ENCODE measurements around the gene ERAS. TPM values are rescaled to one million over a fixed set of nuclear protein-coding genes. Genes with fewer than 3 reads are reported as not detected.
"Not testable (repeated sequence)": the region's sequence is repeated elsewhere in the genome, so short reads cannot be mapped to it uniquely, and the experiment has no call there.

Gene ERAS
- total RNA-seq, 1 donor from 2014 or later = not detected

- no peak for DNase-seq (ENCODE audit: low spot score)
Observed at GRCh38 chrX:48831136-48831908, 5.0 kb downstream of the ERAS start.

DNA sequence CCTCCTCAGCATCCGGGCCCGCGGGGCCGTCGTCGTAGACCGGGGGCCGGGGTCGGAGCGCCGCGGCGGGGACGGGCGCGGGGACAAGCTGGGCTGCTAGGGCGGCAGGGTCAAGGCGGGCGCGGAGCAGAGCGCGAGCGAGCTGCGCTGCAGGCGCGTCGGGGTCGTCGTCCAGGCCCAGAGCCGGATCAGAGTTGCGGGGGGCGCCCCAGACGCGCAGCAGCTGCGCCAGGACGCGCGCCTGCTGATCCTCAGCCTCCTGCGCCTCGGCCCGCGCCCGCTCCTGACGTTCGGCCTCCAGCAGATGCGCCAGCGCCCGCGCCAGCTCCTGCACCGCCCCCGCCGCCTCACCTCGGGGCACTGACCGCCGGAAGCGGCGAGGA lies 5.6 kb downstream of the ERAS start:
- no peak for DNase-seq (ENCODE audit: low spot score)

GRCh38 chrX:48833542-48834138 lies 7.3 kb downstream of the ERAS start:
- no peak for DNase-seq (ENCODE audit: low spot score)

DNA sequence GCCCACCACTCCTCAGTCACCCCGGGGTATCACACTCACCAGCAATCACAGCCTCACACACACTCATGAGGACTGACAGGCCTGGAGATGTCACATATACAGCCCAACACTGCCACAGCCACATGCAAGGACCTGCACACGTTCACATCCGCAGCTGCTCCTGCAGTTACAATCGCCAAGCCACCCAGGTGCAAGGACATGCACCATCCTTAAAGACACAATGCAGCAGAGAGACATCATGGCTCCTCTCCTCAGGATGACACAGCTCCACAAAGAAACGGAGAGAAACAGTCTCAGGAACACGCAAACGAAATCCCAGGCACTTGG lies 8.0 kb downstream of the ERAS start:
- no peak for DNase-seq (ENCODE audit: low spot score)

DNA sequence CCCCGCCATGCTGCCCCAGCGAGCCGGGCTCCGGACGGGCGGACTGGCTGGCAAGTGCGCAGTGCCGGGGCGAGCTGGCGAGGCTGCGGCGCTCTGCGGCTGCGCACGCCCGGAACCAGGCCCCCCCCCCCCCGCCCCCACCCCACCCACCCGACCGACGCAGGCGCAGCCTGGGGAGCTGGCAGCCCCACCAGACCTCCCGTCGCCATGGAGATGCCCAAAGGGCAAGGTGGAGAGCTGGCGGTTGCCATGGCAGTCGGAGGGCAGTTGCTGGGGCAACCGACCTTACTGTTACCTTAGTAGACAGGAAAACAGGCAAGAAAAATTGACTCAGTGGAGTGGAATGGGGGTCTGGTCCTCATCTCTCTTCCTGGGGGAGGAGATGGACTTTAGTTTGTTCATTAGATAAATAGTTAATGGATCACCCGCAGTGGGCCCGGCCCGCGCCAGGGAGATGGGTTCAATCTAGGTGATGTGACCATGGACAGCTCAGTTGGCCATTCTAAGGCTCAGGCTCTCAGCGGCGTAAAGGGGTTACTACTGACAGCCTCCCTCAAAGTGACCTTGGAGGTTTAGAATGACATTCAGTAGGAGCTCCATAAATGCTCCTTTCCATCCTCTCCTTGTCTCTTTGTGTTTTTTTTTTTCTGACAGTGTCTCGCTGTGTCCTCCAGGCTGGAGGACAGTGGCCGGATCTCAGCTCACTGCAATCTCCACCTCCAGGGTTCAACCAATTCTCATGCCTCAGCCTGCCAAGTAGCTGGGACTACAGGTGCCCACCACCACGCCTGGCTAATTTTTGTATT lies 9.4 kb downstream of the ERAS start, which contains the start of gene PCSK1N:
Gene PCSK1N, minus strand, starts transcription at position 87 of the 806 bp plus-strand sequence. Its CDS starts 78 bp downstream, at position 9.
- DNase-seq (ENCODE audit: low spot score) = no peak

- DNase-seq (ENCODE audit: low spot score) = no peak
Observed at GRCh38 chrX:48839686-48840085, 13.4 kb downstream of the ERAS start.

DNA sequence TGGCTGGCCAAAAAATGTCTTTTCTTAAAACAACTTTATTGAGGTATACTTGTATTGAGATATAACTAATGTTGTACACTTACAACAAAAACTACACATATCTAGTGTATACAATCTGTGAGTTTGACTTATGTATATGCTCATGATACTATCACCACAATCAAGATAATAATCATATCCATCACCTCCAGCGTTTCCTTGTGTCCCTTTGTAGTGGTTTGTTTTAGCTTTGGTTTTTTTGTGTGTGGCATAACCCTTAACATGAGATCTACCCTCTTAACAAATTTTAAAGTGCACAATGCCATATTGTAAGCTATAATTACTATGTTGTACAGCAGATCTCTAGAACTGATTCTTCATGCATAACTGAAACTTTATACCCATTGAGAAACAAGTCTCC lies 22.5 kb downstream of the ERAS start:
- DNase-seq (ENCODE audit: low spot score) = no peak

GRCh38 chrX:48852857-48853256 lies 26.5 kb downstream of the ERAS start:
- no peak for DNase-seq (ENCODE audit: low spot score)

- DNase-seq (ENCODE audit: low spot score) = not testable (repeated sequence)
Observed at GRCh38 chrX:48853494-48853893, 27.2 kb downstream of the ERAS start.

DNA sequence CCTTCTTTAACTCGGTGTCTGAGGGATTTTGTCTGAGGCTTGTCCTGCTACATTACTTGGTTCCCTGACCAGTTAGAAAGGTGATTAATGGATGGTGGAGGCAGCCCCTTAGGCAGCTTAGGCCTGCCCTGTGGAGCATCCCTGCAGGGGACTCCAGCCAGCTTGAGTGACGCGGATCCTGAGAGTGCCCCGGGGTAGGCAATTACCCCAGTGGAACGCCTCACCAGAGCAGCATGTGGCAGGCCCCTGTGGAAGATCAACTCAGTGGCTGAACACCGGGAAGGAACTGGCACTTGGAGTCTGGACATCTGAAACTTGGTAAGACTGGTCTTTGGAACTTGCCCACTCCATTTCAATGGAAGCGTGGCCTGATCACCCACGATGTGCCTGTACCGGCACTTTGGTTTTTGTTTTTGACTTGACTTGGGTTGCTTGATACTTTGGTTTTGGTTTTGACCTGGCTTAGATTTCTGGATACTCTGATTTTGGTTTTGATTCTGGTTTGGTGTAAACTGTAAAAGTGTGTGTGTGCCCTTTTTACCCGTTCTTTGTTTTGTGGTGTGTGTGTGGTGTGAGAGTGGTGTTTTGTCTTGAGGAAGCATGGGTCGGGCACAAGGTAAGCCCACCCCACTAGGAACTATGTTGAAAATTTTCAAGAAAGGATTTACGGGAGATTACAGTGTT lies 27.9 kb downstream of the ERAS start:
- not testable (repeated sequence) for DNase-seq (ENCODE audit: low spot score)

DNA sequence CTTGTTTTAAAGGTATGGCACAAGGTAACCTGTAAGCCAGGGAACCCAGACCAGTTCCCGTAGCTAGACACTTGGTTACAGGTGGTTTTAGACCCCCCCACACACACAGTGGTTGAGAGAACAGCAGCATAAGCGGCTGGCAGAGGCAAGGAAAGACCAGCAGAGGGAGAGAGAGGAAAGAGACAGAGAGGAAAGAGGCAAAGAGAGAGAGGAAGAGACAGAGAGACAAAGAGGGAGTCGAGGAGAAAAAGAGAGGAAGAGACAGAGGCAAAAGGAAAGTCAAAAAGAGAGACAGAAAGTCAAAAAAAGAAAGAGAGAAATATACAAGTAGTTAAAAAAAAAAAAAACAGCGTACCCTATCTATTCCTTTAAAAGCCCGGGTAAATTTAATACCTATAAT lies 28.6 kb downstream of the ERAS start:
- DNase-seq (ENCODE audit: low spot score) = no peak

DNA sequence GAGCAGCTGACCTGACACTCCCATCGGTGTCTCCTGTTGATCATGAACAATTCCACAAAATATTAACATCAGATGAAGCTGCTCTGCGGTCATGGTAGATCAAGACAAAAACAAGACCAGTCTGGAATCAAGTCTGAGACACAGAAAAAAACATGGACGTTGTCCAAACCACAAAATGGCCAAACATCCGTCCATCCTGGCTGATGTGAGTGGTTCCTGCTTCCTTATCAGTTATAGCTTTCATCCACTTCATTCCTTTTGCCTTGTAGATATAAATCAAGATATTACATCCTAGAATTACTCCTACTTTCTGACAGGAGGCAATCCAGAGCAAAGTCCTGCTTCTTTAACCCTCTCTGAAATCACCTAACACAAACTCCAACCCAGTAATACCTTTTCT lies 37.9 kb downstream of the ERAS start:
- no peak for DNase-seq (ENCODE audit: low spot score)

DNA sequence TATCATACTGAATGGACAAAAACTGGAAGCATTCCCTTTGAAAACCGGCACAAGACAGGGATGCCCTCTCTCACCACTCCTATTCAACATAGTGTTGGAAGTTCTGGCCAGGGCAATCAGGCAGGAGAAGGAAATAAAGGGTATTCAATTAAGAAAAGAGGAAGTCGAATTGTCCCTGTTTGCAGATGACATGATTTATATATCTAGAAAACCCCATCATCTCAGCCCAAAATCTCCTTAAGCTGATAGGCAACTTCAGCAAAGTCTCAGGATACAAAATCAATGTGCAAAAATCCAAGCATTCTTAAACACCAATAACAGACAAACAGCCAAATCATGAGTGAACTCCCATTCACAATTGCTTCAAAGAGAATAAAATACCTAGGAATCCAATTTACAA lies 45.7 kb downstream of the ERAS start:
- not testable (repeated sequence) for DNase-seq (ENCODE audit: low spot score)

DNA sequence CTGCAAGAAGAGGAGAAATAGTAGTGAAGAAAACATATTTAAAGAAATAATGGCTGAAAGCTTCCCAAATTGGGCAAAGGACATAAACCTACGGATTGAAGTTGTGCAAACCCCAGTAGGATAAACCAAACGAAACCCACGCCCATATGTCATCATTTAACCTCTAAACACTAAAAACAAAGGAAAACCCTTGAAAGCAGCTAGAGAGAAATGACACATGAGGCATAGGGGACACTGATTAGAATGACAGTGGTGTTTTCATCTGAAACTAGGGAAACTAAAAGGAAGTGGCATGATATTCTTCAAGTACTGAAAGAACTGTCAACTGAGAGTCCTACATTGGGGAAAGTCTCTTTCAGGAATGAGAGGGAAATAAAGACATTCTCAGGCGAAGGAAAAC lies 50.6 kb downstream of the ERAS start:
- not testable (repeated sequence) for DNase-seq (ENCODE audit: low spot score)

Other genes starting within 250 kb of the ERAS start
- 156 TPM for gene WDR13, start 229.0 kb upstream of the ERAS start, total RNA-seq
- 11.5 TPM for gene WAS, start 142.7 kb upstream of the ERAS start, total RNA-seq
- gene SUV39H1, start 129.8 kb upstream of the ERAS start, total RNA-seq = 4.5 TPM
- 4.8 TPM for gene GLOD5, start 64.8 kb upstream of the ERAS start, total RNA-seq
- gene GATA1, start 39.9 kb upstream of the ERAS start, total RNA-seq = 0.98 TPM
- gene HDAC6, start 24.4 kb upstream of the ERAS start, total RNA-seq = 108 TPM
- 21.3 TPM for gene PCSK1N, start 9.1 kb downstream of the ERAS start, total RNA-seq
- 55.3 TPM for gene TIMM17B, start 71.3 kb downstream of the ERAS start, total RNA-seq
- gene PQBP1, start 71.4 kb downstream of the ERAS start, total RNA-seq = 77.5 TPM
- gene SLC35A2, start 85.1 kb downstream of the ERAS start, total RNA-seq = 50.4 TPM
- 11.5 TPM for gene PIM2, start 92.5 kb downstream of the ERAS start, total RNA-seq
- 57.3 TPM for gene OTUD5, start 131.1 kb downstream of the ERAS start, total RNA-seq
- 6.5 TPM for gene KCND1, start 145.3 kb downstream of the ERAS start, total RNA-seq
- gene GRIPAP1, start 175.8 kb downstream of the ERAS start, total RNA-seq = 52.7 TPM
- gene TFE3, start 216.8 kb downstream of the ERAS start, total RNA-seq = 59.5 TPM
- gene CCDC120, start 232.5 kb downstream of the ERAS start, total RNA-seq = 18.8 TPM
- gene PRAF2, start 247.5 kb downstream of the ERAS start, total RNA-seq = 41.8 TPM

Measured in mucosa of gallbladder (tissue), 1 donor.